Transverse colon (tissue), 4 donors: ENCODE measurements around the gene NUDT22. TPM values are rescaled to one million over a fixed set of nuclear protein-coding genes. Genes with fewer than 3 reads are reported as not detected.

Experiments used
- DNase-seq: peaks from one replicate; pipeline ENCODE4 v3.0.0-alpha.2; 2019
- H3K27ac ChIP-seq, 4 donors: fragments of 200-600 bp; sonication (generic); 2 replicates each; pipeline ENCODE4 v1.5.1; 2016 to 2018; ENCODE audit warnings: inconsistent platforms in 4 of 4
- H3K27me3 ChIP-seq: fragments of 200-600 bp; sonication (generic); 2 replicates; pipeline ENCODE4 v1.5.1; 2017; ENCODE audit warnings: inconsistent platforms
- H3K36me3 ChIP-seq, 4 donors: fragments of 200-600 bp; sonication (generic); 2 replicates each; pipeline ENCODE4 v1.5.1; 2017 to 2019; ENCODE audit warnings: inconsistent platforms in 4 of 4
- H3K4me1 ChIP-seq, 4 donors: fragments of 200-600 bp; sonication (generic); 2 replicates each; pipeline ENCODE4 v1.5.1; 2017 to 2020; ENCODE audit warnings: inconsistent platforms in 4 of 4
- H3K4me3 ChIP-seq, 4 donors: fragments of 200-600 bp; sonication (generic); 1 replicate in 1 of 4; 2 replicates in 3 of 4; pipeline versions ENCODE4 v1.5.1 to v1.6.1; 2017 to 2019; ENCODE audit warnings: inconsistent platforms in 4 of 4
- H3K9me3 ChIP-seq, 2 donors: fragments of 200-600 bp; sonication (generic); 2 replicates each; pipeline ENCODE4 v1.5.1; 2017 to 2019; ENCODE audit warnings: inconsistent platforms in 2 of 2
- CTCF ChIP-seq, 5 experiments: fragments of 200-600 bp in 3 of 5; fragments of 450-650 bp in 2 of 5; sonication (generic) in 3 of 5; IDR thresholded peaks; 1 replicate in 2 of 5; 2 replicates in 3 of 5; pipeline ENCODE4 v1.5.1; 2016 to 2017; ENCODE audit warnings: antibody characterized with exemption in 5 of 5, inconsistent platforms in 3 of 5, mild to moderate bottlenecking in 2 of 5, moderate library complexity in 1 of 5
- EP300 ChIP-seq: sonication (generic); formaldehyde crosslinking; IDR thresholded peaks from one replicate; pipeline ENCODE4 v1.6.1; 2017; ENCODE audit warnings: antibody characterized with exemption, low read depth
- POLR2A ChIP-seq: fragments of 450-650 bp; IDR thresholded peaks from one replicate; pipeline ENCODE4 v1.6.1; 2016; ENCODE audit warnings: antibody characterized with exemption, mild to moderate bottlenecking, moderate library complexity
- POLR2AphosphoS5 ChIP-seq, 3 donors: sonication (generic); formaldehyde crosslinking; IDR thresholded peaks; one replicate each; pipeline ENCODE4 v1.6.1; 2016; ENCODE audit warnings: antibody characterized with exemption in 3 of 3
- WGBS, 2 donors: methylation state at CpG; one replicate each; pipeline ENCODE4 v1.1.5; 2018; ENCODE audit warnings: low coverage in 1 of 2; 5-methylcytosine and 5-hydroxymethylcytosine counted together
- in situ Hi-C, 4 donors: fragments of 200-750 bp; cut with MboI; loops; one replicate each; pipeline versions ENCODE4 v1.15.0 to v1.15.1; 2017; ENCODE audit warnings: low sequenced_read_pairs in 3 of 4, low pct_ligation_motif_present in 1 of 4, low pct_unique_long_range_greater_than_20kb in 1 of 4
- intact Hi-C: fragments of 100-400 bp; cut with DNase I; formaldehyde crosslinking; loops from one replicate; pipeline ENCODE4 v1.15.1; 2023; ENCODE audit warnings: low total_unique reads
- total RNA-seq, 4 donors: library from RNA; depleted of rRNA; stranded (reverse); fragments of >200 nt; gene quantifications; one replicate each; pipeline ENCODE4 v1.1.0, GENCODE V29; 2016

The NUDT22 gene
- total RNA-seq, 4 donors from 2014 or later, result 84.0 to 215 (median 127) TPM

GRCh38 chr11:64259533-64260067 lies 33.5 kb downstream of the NUDT22 start:
- H3K9me3 ChIP-seq, result no peaks in the 10 kb centered on the region
- 76 to 100% methylated on average over 1 to 4 of the region's 4 CpGs for WGBS, 2 donors
- H3K4me1 ChIP-seq, result no peaks in the 10 kb centered on the region
- intact Hi-C loops (no loop called here), in situ Hi-C loops (no loop called here)
- no peak for TF ChIP-seq CTCF (IDR thresholded peaks at IDR 0.05)
- no peak for TF ChIP-seq POLR2AphosphoS5 (IDR thresholded peaks at IDR 0.05)
- TF ChIP-seq EP300, result no peak
- H3K36me3 ChIP-seq, result peaks cover 0 to 35% (median 0%) of the 10 kb centered on the region in 4 donors
- DNase-seq, result no peak
- no peaks in the 10 kb centered on the region for H3K27me3 ChIP-seq
- H3K4me3 ChIP-seq, result no peak overlapping the region
- no peak overlapping the region for H3K27ac ChIP-seq

- intact Hi-C loops, result no loop called here
- Histone ChIP-seq H3K27me3 (no peaks in the 10 kb centered on the region), H3K27ac (no peak overlapping the region), H3K36me3 (peaks cover 0 to 31% (median 2%) of the 10 kb centered on the region in 4 donors), H3K4me1 (no peaks in the 10 kb centered on the region), H3K9me3 (no peaks in the 10 kb centered on the region), H3K4me3 (no peak overlapping the region)
- 86 to 100% methylated on average over 1 to 6 of the region's 6 CpGs for WGBS, 2 donors
- no peak for TF ChIP-seq EP300
- no peak for TF ChIP-seq CTCF (IDR thresholded peaks at IDR 0.05)
- TF ChIP-seq POLR2A, result no peak
- TF ChIP-seq POLR2AphosphoS5 (IDR thresholded peaks at IDR 0.05), result no peak
- DNase-seq, result no peak
- in situ Hi-C loops, result no loop called here
Measured at GRCh38 chr11:64260147-64260708, 34.2 kb downstream of the NUDT22 start.

- 90 to 95% methylated on average over 2 to 9 of the region's 18 CpGs for WGBS, 2 donors
- intact Hi-C loops (no loop called here), in situ Hi-C loops (no loop called here)
- DNase-seq, result no peak
- TF ChIP-seq CTCF (IDR thresholded peaks at IDR 0.05) (no peak), POLR2AphosphoS5 (IDR thresholded peaks at IDR 0.05) (no peak), POLR2A (no peak), EP300 (no peak)
- no peak overlapping the region for H3K27ac ChIP-seq
- H3K36me3 ChIP-seq, result peaks cover 0 to 25% (median 3%) of the 10 kb centered on the region in 4 donors
- H3K9me3 ChIP-seq, result no peaks in the 10 kb centered on the region
- H3K4me3 ChIP-seq, result no peak overlapping the region
- H3K27me3 ChIP-seq, result no peaks in the 10 kb centered on the region
- no peaks in the 10 kb centered on the region for H3K4me1 ChIP-seq
Measured at GRCh38 chr11:64261556-64262080, 35.5 kb downstream of the NUDT22 start.

GRCh38 chr11:64262271-64263002 lies 36.4 kb downstream of the NUDT22 start:
- no peak for TF ChIP-seq POLR2AphosphoS5 (IDR thresholded peaks at IDR 0.05)
- no peak for TF ChIP-seq CTCF (IDR thresholded peaks at IDR 0.05)
- TF ChIP-seq POLR2A, result no peak
- TF ChIP-seq EP300, result no peak
- Histone ChIP-seq H3K9me3 (no peaks in the 10 kb centered on the region), H3K4me3 (no peak overlapping the region), H3K36me3 (peaks cover 0 to 24% (median 3%) of the 10 kb centered on the region in 4 donors), H3K27me3 (no peaks in the 10 kb centered on the region), H3K4me1 (peaks cover 0 to 6% (median 5%) of the 10 kb centered on the region in 4 donors), H3K27ac (no peak overlapping the region)
- intact Hi-C loops, result no loop called here
- 91 to 93% methylated on average over 14 to 37 of the region's 42 CpGs for WGBS, 2 donors
- DNase-seq, result no peak
- in situ Hi-C loops, result no loop called here
